ENCODE measurements around the gene POLG.

POLG gene

GRCh38 chr15:89356634-89357298 is 22.1 kb upstream of the POLG start:
- DNase-seq: no peak

- DNase-seq: no peak
Observed at GRCh38 chr15:89353991-89354390, 19.4 kb upstream of the POLG start.

- DNase-seq: no peak
Observed at GRCh38 chr15:89352476-89352875, 17.9 kb upstream of the POLG start.

- no peak for DNase-seq
Observed at GRCh38 chr15:89349206-89349558, 14.6 kb upstream of the POLG start.

- no peak for DNase-seq
Observed at GRCh38 chr15:89346516-89347231, 12.1 kb upstream of the POLG start.

GRCh38 chr15:89345248-89345647 is 10.6 kb upstream of the POLG start:
- DNase-seq: no peak

GRCh38 chr15:89342840-89343239 is 8.2 kb upstream of the POLG start:
- no peak for DNase-seq

GRCh38 chr15:89341316-89342005 is 6.8 kb upstream of the POLG start:
- no peak for DNase-seq

- DNase-seq: no peak
Observed at GRCh38 chr15:89340573-89340972, 5.9 kb upstream of the POLG start.

- no peak for DNase-seq
Observed at GRCh38 chr15:89338036-89338435, 3.4 kb upstream of the POLG start.

- peak; percentile 65 for DNase-seq
Observed at GRCh38 chr15:89335298-89336041, 846 bp upstream of the POLG start.

- no peak for DNase-seq
Observed at GRCh38 chr15:89333959-89334509, 590 bp downstream of the POLG start.

- no peak for DNase-seq
Observed at GRCh38 chr15:89333011-89333860, 1.4 kb downstream of the POLG start.

- no peak for DNase-seq
Observed at GRCh38 chr15:89332446-89332845, 2.2 kb downstream of the POLG start.

GRCh38 chr15:89330881-89331595 is 3.6 kb downstream of the POLG start:
- DNase-seq: no peak

- DNase-seq: no peak
Observed at GRCh38 chr15:89330119-89330518, 4.5 kb downstream of the POLG start.

- no peak for DNase-seq
Observed at GRCh38 chr15:89329329-89330084, 5.1 kb downstream of the POLG start.

- no peak for DNase-seq
Observed at GRCh38 chr15:89328398-89329254, 6.0 kb downstream of the POLG start.

- no peak for DNase-seq
Observed at GRCh38 chr15:89327113-89327512, 7.5 kb downstream of the POLG start.

- no peak for DNase-seq
Observed at GRCh38 chr15:89326316-89326715, 8.3 kb downstream of the POLG start.

Measured in NCI-H1105 (cell line).